GM12873 (cell line): ENCODE results near the gene CNNM4.

Experiments
- CTCF ChIP-seq: IDR thresholded peaks from 2 replicates; pipeline ENCODE4 v1.5.1; 2012; ENCODE audit warnings: low read depth, mild to moderate bottlenecking, moderate library complexity, low read length, control low read depth; ENCODE audit not compliant: insufficient read depth; ENCODE audit errors: missing control alignments

The CNNM4 gene

GRCh38 chr2:96747061-96747617, 13.6 kb upstream of the CNNM4 start:
- no peak for TF ChIP-seq CTCF

GRCh38 chr2:96751800-96752199, 8.9 kb upstream of the CNNM4 start:
- no peak for TF ChIP-seq CTCF

GRCh38 chr2:96753661-96754282, 6.9 kb upstream of the CNNM4 start:
- no peak for TF ChIP-seq CTCF

GRCh38 chr2:96754317-96754716, 6.4 kb upstream of the CNNM4 start:
- no peak for TF ChIP-seq CTCF

GRCh38 chr2:96756788-96757476, 3.8 kb upstream of the CNNM4 start:
- TF ChIP-seq CTCF, result peak; percentile 5

- TF ChIP-seq CTCF, result no peak
Measured at GRCh38 chr2:96757477-96757860, 3.2 kb upstream of the CNNM4 start.

- no peak for TF ChIP-seq CTCF
Measured at GRCh38 chr2:96758987-96759386, 1.7 kb upstream of the CNNM4 start.
